ENCODE results near the gene STX10.

DNA sequence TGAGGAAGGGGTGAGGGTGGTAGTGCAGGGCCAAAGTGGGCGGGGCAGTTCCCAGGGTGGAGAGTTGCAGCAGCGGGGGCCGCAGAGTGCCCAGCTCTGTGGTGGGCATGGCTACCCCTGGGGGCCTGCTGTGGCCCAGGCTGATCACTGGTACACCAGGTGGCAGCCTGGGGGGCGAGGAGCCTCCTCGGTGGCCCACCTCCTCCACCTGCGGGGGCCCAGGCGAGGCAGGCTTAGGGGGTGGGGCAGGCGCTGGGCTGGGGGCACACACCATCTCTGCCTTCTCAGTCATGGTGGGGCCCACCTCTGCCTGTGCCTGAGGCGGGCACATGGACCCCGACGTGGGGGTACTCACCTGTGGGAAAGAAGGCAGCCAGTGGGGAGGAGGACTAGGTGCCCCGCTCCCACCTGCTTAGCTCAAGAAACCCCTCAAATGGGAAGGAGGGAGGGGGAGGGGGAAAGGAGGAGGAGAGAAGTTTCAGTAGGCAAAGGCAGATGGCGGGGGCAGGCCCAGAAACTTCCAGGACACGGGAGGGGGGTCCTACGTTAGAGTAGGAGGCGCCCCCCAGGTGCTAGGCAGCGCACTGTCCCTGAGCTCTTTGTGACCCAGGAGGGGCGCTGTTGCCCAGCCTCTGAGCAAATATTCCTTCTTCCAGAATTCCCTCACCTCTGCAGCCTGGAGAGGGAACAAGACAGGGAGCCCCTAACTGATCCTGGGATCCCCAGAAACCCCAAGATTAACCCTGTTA lies 49.2 kb downstream of the STX10 start:
- TF ChIP-seq, protein P1, sequence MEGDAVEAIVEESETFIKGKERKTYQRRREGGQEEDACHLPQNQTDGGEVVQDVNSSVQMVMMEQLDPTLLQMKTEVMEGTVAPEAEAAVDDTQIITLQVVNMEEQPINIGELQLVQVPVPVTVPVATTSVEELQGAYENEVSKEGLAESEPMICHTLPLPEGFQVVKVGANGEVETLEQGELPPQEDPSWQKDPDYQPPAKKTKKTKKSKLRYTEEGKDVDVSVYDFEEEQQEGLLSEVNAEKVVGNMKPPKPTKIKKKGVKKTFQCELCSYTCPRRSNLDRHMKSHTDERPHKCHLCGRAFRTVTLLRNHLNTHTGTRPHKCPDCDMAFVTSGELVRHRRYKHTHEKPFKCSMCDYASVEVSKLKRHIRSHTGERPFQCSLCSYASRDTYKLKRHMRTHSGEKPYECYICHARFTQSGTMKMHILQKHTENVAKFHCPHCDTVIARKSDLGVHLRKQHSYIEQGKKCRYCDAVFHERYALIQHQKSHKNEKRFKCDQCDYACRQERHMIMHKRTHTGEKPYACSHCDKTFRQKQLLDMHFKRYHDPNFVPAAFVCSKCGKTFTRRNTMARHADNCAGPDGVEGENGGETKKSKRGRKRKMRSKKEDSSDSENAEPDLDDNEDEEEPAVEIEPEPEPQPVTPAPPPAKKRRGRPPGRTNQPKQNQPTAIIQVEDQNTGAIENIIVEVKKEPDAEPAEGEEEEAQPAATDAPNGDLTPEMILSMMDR (IDR thresholded peaks at IDR 0.05): peak; percentile 53
- TF ChIP-seq EZH2phosphoT487 (IDR thresholded peaks at IDR 0.05) (no peak), EZH2 (IDR thresholded peaks at IDR 0.05) (no peak)
